K562 (cell line): ENCODE results near the gene EDEM1. TPM values are rescaled to one million over a fixed set of nuclear protein-coding genes. Genes with fewer than 3 reads are reported as not detected.

Experiments
- ADNP ChIP-seq: fragments of 200-800 bp; sonication (Bioruptor generic); IDR thresholded peaks from 2 replicates; pipeline ENCODE4 v1.6.1; 2016; ENCODE audit warnings: missing genetic modification characterization, missing compliant biosample characterization
- CREBBP ChIP-seq: IDR thresholded peaks from one replicate; pipeline ENCODE4 v1.6.1; 2012; ENCODE audit warnings: low read depth, mild to moderate bottlenecking, control low read depth, inconsistent platforms, low read length
- FOXM1 ChIP-seq, 2 experiments: fragments of 450-650 bp in 1 of 2; sonication (generic) in 1 of 2; formaldehyde crosslinking in 1 of 2; IDR thresholded peaks; 2 replicates each; pipeline versions ENCODE4 v1.6.1 to v1.9.0; 2017 to 2022; ENCODE audit warnings: low read depth in 2 of 2, mild to moderate bottlenecking in 2 of 2, missing genetic modification reagents in 1 of 2, moderate library complexity in 1 of 2
- HMG20A ChIP-seq: fragments of 450-650 bp; formaldehyde crosslinking; conservative IDR thresholded peaks from 2 replicates; pipeline ENCODE4 v1.4.0; 2020; ENCODE audit warnings: mild to moderate bottlenecking, mixed read lengths
- KAT2B ChIP-seq: IDR thresholded peaks from one replicate; pipeline ENCODE4 v1.6.1; 2012; ENCODE audit warnings: low read depth, mild to moderate bottlenecking, control low read depth, inconsistent platforms, low read length, moderate library complexity
- MEIS2 ChIP-seq: fragments of 450-650 bp; IDR thresholded peaks from 2 replicates; pipeline ENCODE4 v1.6.1; 2014; ENCODE audit warnings: mild to moderate bottlenecking; ENCODE audit not compliant: partially characterized antibody
- NR2C1 ChIP-seq, 2 experiments: fragments of 450-650 bp; IDR thresholded peaks; 2 replicates each; pipeline ENCODE4 v1.6.1; 2017; ENCODE audit warnings: mild to moderate bottlenecking in 2 of 2, antibody characterized with exemption in 1 of 2, inconsistent platforms in 1 of 2, missing compliant biosample characterization in 1 of 2, missing genetic modification characterization in 1 of 2
- RBM22 ChIP-seq: fragments of 200-400 bp; formaldehyde crosslinking; IDR thresholded peaks from 2 replicates; pipeline ENCODE4 v1.6.1; 2018; ENCODE audit warnings: low read length, low read depth; ENCODE audit not compliant: poor library complexity, severe bottlenecking
- RHOXF2B ChIP-seq: fragments of 250-450 bp; sonication (Bioruptor Pico); conservative IDR thresholded peaks from 2 replicates; pipeline ENCODE4 v1.5.1; 2021
- SAFB ChIP-seq: fragments of 200-400 bp; formaldehyde crosslinking; IDR thresholded peaks from 2 replicates; pipeline ENCODE4 v1.6.1; 2017; ENCODE audit warnings: low read depth, low read length, borderline replicate concordance
- SAP30 ChIP-seq: fragments of 200-600 bp; sonication (generic); IDR thresholded peaks from 2 replicates; pipeline ENCODE4 v1.6.1; 2012; ENCODE audit warnings: borderline replicate concordance, low read depth, mild to moderate bottlenecking, moderate library complexity, low read length, control low read depth, inconsistent platforms; ENCODE audit not compliant: insufficient read depth, poor library complexity, severe bottlenecking
- STAG1 ChIP-seq: sonication (generic); formaldehyde crosslinking; IDR thresholded peaks from 2 replicates; pipeline ENCODE4 v1.5.0; 2020; ENCODE audit warnings: missing genetic modification reagents, borderline replicate concordance
- TEAD4 ChIP-seq, 2 experiments: sonication (generic) in 1 of 2; formaldehyde crosslinking in 1 of 2; IDR thresholded peaks; 2 replicates each; pipeline versions ENCODE4 v1.6.1 to v1.8.0; 2012 to 2022; ENCODE audit warnings: borderline replicate concordance in 1 of 2, inconsistent platforms in 1 of 2, low read length in 1 of 2, mild to moderate bottlenecking in 1 of 2, missing genetic modification reagents in 1 of 2
- ZFP30 ChIP-seq: fragments of 250-450 bp; sonication (Bioruptor Pico); IDR thresholded peaks from 2 replicates; pipeline ENCODE4 v1.8.0; 2022; ENCODE audit warnings: moderate library complexity, mild to moderate bottlenecking, inconsistent platforms, borderline replicate concordance
- ZNF140 ChIP-seq: fragments of 250-450 bp; sonication (Bioruptor Pico); IDR thresholded peaks from 2 replicates; pipeline ENCODE4 v1.8.0; 2021; ENCODE audit warnings: moderate library complexity, mild to moderate bottlenecking, inconsistent platforms
- ZNF23 ChIP-seq: fragments of 250-450 bp; sonication (Bioruptor Pico); IDR thresholded peaks from 2 replicates; pipeline ENCODE4 v1.4.0; 2020; ENCODE audit warnings: mild to moderate bottlenecking
- polyA plus RNA-seq, 8 experiments: library from polyadenylated mRNA; depleted of rRNA in 4 of 8; stranded (reverse) in 5 of 8; unstranded in 3 of 8; fragments of >200 nt; fragmentation: Nextera tagmentation in 2 of 8; fragmentation: Illumina TruSeq in 1 of 8; extraction: Ambion mirVana in 2 of 8; extraction: Trizol in 1 of 8; gene quantifications; 2 replicates each; pipeline versions ENCODE4 v1.2.1 to v1.2.3, GENCODE V29; 2011 to 2014; ENCODE audit warnings: inconsistent platforms in 1 of 8, missing spikeins in 1 of 8
- total RNA-seq, 7 experiments: library from RNA; depleted of rRNA in 6 of 7; stranded (reverse); fragments of >200 nt in 6 of 7; fragmentation: Illumina TruSeq in 2 of 7; extraction: Trizol in 2 of 7; gene quantifications; 2 replicates each; pipeline versions ENCODE4 v1.2.1 to v1.2.3, GENCODE V29; 2011 to 2021; ENCODE audit warnings: low replicate concordance in 1 of 7
- TF ChIP-seq, protein P1 (sequence below), 2 experiments: fragments of 450-650 bp in 1 of 2; sonication (generic) in 1 of 2; formaldehyde crosslinking in 1 of 2; IDR thresholded peaks in 1 of 2; conservative IDR thresholded peaks in 1 of 2; 2 replicates each; pipeline versions ENCODE4 v1.6.1 to v1.8.1; 2016 to 2023; ENCODE audit warnings: mild to moderate bottlenecking in 2 of 2, moderate library complexity in 2 of 2, inconsistent platforms in 1 of 2, missing genetic modification reagents in 1 of 2
- TF ChIP-seq, protein P2 (sequence below): fragments of 250-450 bp; sonication (Bioruptor Pico); IDR thresholded peaks from 2 replicates; pipeline ENCODE4 v1.8.0; 2022; ENCODE audit warnings: inconsistent platforms, mild to moderate bottlenecking, moderate library complexity, borderline replicate concordance
- TF ChIP-seq, protein P3 (sequence below): fragments of 450-650 bp; formaldehyde crosslinking; IDR thresholded peaks from 2 replicates; pipeline ENCODE4 v1.4.0; 2022; ENCODE audit warnings: mild to moderate bottlenecking, moderate library complexity
- TF ChIP-seq, protein P4 (sequence below): sonication (generic); formaldehyde crosslinking; IDR thresholded peaks from 2 replicates; pipeline ENCODE4 v1.9.0; 2022; ENCODE audit warnings: mild to moderate bottlenecking, missing genetic modification reagents
- TF ChIP-seq, protein P5 (sequence below), 2 experiments: IDR thresholded peaks; 2 replicates each; pipeline ENCODE4 v1.6.1; 2011; ENCODE audit warnings: borderline replicate concordance in 1 of 2, control low read depth in 1 of 2, low read depth in 1 of 2, low read length in 1 of 2, mild to moderate bottlenecking in 1 of 2, mixed read lengths in 1 of 2, moderate library complexity in 1 of 2; ENCODE audit not compliant: insufficient read depth in 1 of 2, insufficient read length in 1 of 2, poor library complexity in 1 of 2, severe bottlenecking in 1 of 2; ENCODE audit errors: extremely low read depth in 1 of 2

Gene EDEM1
- total and polyA plus RNA-seq, 9 of the 15 experiments (the other 6 are each of a cell fraction or from before 2014, with no cell fraction given), result 6.2 to 36.7 (median 14.3) TPM

DNA sequence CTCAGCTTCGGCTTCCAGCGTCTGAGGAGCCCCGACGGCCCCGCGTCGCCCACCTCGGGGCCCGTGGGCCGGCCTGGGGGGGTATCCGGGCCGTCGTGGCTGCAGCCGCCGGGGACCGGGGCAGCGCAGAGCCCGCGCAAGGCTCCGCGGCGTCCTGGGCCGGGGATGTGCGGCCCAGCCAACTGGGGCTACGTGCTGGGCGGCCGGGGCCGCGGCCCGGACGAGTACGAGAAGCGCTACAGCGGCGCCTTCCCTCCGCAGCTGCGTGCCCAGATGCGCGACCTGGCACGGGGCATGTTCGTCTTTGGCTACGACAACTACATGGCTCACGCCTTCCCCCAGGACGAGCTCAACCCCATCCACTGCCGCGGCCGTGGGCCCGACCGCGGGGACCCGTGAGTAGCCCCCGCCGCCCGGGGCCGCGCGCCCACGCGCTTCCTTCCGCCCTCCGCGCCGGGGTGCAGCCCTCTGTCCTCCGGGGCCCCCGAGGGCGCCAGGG, 462 bp downstream of the EDEM1 start (continued):
- TF ChIP-seq ADNP, result no peak
- TF ChIP-seq CREBBP, result no peak
- TF ChIP-seq SAFB, result peak; percentile 69; the same call in 1 of the 2 replicates
- no peak for TF ChIP-seq RHOXF2B (CRISPR knock-in tag)
- no peak for TF ChIP-seq TEAD4 (IDR thresholded peaks at IDR 0.05; ENCODE audit: low read length)
- peak; percentile 56; the same call in 1 of the 2 replicates for TF ChIP-seq TEAD4 (CRISPR knock-in tag; IDR thresholded peaks at IDR 0.05; ENCODE audit: borderline replicate concordance)
- TF ChIP-seq, protein P1, sequence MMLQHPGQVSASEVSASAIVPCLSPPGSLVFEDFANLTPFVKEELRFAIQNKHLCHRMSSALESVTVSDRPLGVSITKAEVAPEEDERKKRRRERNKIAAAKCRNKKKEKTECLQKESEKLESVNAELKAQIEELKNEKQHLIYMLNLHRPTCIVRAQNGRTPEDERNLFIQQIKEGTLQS (IDR thresholded peaks at IDR 0.05), result no peak
- TF ChIP-seq, protein P1 (CRISPR knock-in tag; conservative IDR thresholded peaks at IDR 0.05), result 0 out of 2 replicates have a peak, but pooled peaks have one; percentile 1
- peak; percentile 92 for TF ChIP-seq RBM22
- no peak for TF ChIP-seq ZNF23 (CRISPR knock-in tag)
- TF ChIP-seq, protein P2, sequence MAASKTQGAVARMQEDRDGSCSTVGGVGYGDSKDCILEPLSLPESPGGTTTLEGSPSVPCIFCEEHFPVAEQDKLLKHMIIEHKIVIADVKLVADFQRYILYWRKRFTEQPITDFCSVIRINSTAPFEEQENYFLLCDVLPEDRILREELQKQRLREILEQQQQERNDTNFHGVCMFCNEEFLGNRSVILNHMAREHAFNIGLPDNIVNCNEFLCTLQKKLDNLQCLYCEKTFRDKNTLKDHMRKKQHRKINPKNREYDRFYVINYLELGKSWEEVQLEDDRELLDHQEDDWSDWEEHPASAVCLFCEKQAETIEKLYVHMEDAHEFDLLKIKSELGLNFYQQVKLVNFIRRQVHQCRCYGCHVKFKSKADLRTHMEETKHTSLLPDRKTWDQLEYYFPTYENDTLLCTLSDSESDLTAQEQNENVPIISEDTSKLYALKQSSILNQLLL, result no peak
- no peak for TF ChIP-seq ZNF140 (CRISPR knock-in tag)
- no peak for TF ChIP-seq ZFP30 (CRISPR knock-in tag)
- no peak for TF ChIP-seq HMG20A (CRISPR knock-in tag)
- no peak for TF ChIP-seq MEIS2
- no peak for TF ChIP-seq STAG1 (CRISPR knock-in tag)
- no peak for TF ChIP-seq NR2C1 (IDR thresholded peaks at IDR 0.05)
- TF ChIP-seq NR2C1 (tag; IDR thresholded peaks at IDR 0.05), result no peak
- TF ChIP-seq SAP30, result peak; percentile 42
- TF ChIP-seq, protein P3, sequence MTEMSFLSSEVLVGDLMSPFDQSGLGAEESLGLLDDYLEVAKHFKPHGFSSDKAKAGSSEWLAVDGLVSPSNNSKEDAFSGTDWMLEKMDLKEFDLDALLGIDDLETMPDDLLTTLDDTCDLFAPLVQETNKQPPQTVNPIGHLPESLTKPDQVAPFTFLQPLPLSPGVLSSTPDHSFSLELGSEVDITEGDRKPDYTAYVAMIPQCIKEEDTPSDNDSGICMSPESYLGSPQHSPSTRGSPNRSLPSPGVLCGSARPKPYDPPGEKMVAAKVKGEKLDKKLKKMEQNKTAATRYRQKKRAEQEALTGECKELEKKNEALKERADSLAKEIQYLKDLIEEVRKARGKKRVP, result no peak
- TF ChIP-seq, protein P4, sequence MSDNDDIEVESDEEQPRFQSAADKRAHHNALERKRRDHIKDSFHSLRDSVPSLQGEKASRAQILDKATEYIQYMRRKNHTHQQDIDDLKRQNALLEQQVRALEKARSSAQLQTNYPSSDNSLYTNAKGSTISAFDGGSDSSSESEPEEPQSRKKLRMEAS, result no peak
- TF ChIP-seq, protein P5, sequence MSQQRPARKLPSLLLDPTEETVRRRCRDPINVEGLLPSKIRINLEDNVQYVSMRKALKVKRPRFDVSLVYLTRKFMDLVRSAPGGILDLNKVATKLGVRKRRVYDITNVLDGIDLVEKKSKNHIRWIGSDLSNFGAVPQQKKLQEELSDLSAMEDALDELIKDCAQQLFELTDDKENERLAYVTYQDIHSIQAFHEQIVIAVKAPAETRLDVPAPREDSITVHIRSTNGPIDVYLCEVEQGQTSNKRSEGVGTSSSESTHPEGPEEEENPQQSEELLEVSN (IDR thresholded peaks at IDR 0.05; ENCODE audit: borderline replicate concordance in 1 of 2, extremely low read depth in 1 of 2, insufficient read depth in 1 of 2, insufficient read length in 1 of 2, low read depth in 1 of 2, low read length in 1 of 2, poor library complexity in 1 of 2, severe bottlenecking in 1 of 2), result peak in 1 of 2 experiments; percentile 48
- TF ChIP-seq KAT2B, result no peak
- no peak for TF ChIP-seq FOXM1 (IDR thresholded peaks at IDR 0.05; ENCODE audit: low read depth)
- TF ChIP-seq FOXM1 (CRISPR knock-in tag; IDR thresholded peaks at IDR 0.05; ENCODE audit: low read depth), result 0 out of 2 replicates have a peak, but pooled peaks have one; percentile 47
